Transverse colon (tissue), 3 donors: ENCODE measurements around the gene LRP11.
"Not testable (repeated sequence)": the region's sequence is repeated elsewhere in the genome, so short reads cannot be mapped to it uniquely, and the experiment has no call there.

ENCODE experiments used
- CTCF ChIP-seq, 5 experiments: fragments of 200-600 bp in 3 of 5; fragments of 450-650 bp in 2 of 5; sonication (generic) in 3 of 5; IDR thresholded peaks; 1 replicate in 2 of 5; 2 replicates in 3 of 5; pipeline ENCODE4 v1.5.1; 2016 to 2017; ENCODE audit warnings: antibody characterized with exemption in 5 of 5, inconsistent platforms in 3 of 5, mild to moderate bottlenecking in 2 of 5, moderate library complexity in 1 of 5
- POLR2A ChIP-seq: fragments of 450-650 bp; IDR thresholded peaks from one replicate; pipeline ENCODE4 v1.6.1; 2016; ENCODE audit warnings: antibody characterized with exemption, mild to moderate bottlenecking, moderate library complexity

GRCh38 chr6:149862424-149862738 is 1.8 kb downstream of the LRP11 start:
- TF ChIP-seq CTCF (IDR thresholded peaks at IDR 0.05); POLR2A: not testable (repeated sequence)
